Parathyroid adenoma (tissue), 2 donors: ENCODE measurements around the gene ARHGEF12.

Source experiments
- H2AFZ ChIP-seq: fragments of 300-600 bp; sonication (generic); one replicate; pipeline ENCODE4 v1.7.0; 2017; ENCODE audit warnings: antibody characterized with exemption, mild to moderate bottlenecking
- H3K27ac ChIP-seq: fragments of 300-600 bp; sonication (generic); one replicate; pipeline ENCODE4 v1.7.0; 2017
- H3K27me3 ChIP-seq: fragments of 300-600 bp; sonication (generic); one replicate; pipeline ENCODE4 v1.7.0; 2017; ENCODE audit warnings: low read length; ENCODE audit not compliant: control insufficient read depth, insufficient read depth
- H3K36me3 ChIP-seq: fragments of 300-600 bp; sonication (generic); one replicate; pipeline ENCODE4 v1.7.0; 2017; ENCODE audit warnings: low read length; ENCODE audit not compliant: control insufficient read depth, insufficient read depth
- H3K4me1 ChIP-seq: fragments of 300-600 bp; sonication (generic); one replicate; pipeline ENCODE4 v1.7.0; 2017; ENCODE audit warnings: control low read depth
- H3K4me2 ChIP-seq: fragments of 300-600 bp; sonication (generic); one replicate; pipeline ENCODE4 v1.7.0; 2017; ENCODE audit warnings: low read length
- H3K4me3 ChIP-seq: fragments of 300-600 bp; sonication (generic); one replicate; pipeline ENCODE4 v1.7.0; 2017; ENCODE audit warnings: low read depth, low read length
- H3K79me2 ChIP-seq: fragments of 300-600 bp; sonication (generic); one replicate; pipeline ENCODE4 v1.7.0; 2017; ENCODE audit warnings: control low read depth
- H3K9ac ChIP-seq: fragments of 300-600 bp; sonication (generic); one replicate; pipeline ENCODE4 v1.7.0; 2017; ENCODE audit warnings: mild to moderate bottlenecking
- H3K9me3 ChIP-seq: fragments of 300-600 bp; sonication (generic); one replicate; pipeline ENCODE4 v1.7.0; 2017; ENCODE audit warnings: low read length; ENCODE audit not compliant: control insufficient read depth
- CTCF ChIP-seq: fragments of 300-600 bp; sonication (generic); IDR thresholded peaks from one replicate; pipeline ENCODE4 v1.7.0; 2017; ENCODE audit warnings: antibody characterized with exemption, mild to moderate bottlenecking
- donor health status: primary hyperparathyroidism.

ARHGEF12 gene

GRCh38 chr11:120409655-120410054 is 73.4 kb downstream of the ARHGEF12 start:
- no peak for TF ChIP-seq CTCF
- no peak overlapping the region for H3K4me3 ChIP-seq

GRCh38 chr11:120410622-120411380 is 74.6 kb downstream of the ARHGEF12 start:
- Histone ChIP-seq H3K79me2 (no peaks in the 10 kb centered on the region), H3K27ac (no peak overlapping the region), H3K9me3 (no peaks in the 10 kb centered on the region), H3K9ac (no peak overlapping the region), H3K36me3 (no peaks in the 10 kb centered on the region), H3K4me2 (no peak overlapping the region), H2AFZ (no peak overlapping the region), H3K4me1 (no peaks in the 10 kb centered on the region), H3K27me3 (no peaks in the 10 kb centered on the region), H3K4me3 (no peak overlapping the region)
- TF ChIP-seq CTCF: no peak

More at GRCh38 chr11:120409655-120410054, 73.4 kb downstream of the ARHGEF12 start:
- no peaks in the 10 kb centered on the region for H3K27me3 ChIP-seq
- no peaks in the 10 kb centered on the region for H3K9me3 ChIP-seq
- no peak overlapping the region for H3K27ac ChIP-seq
- H2AFZ ChIP-seq: no peak overlapping the region
- no peaks in the 10 kb centered on the region for H3K4me1 ChIP-seq
- no peaks in the 10 kb centered on the region for H3K36me3 ChIP-seq
- H3K9ac ChIP-seq: no peak overlapping the region
- no peak overlapping the region for H3K4me2 ChIP-seq
- no peaks in the 10 kb centered on the region for H3K79me2 ChIP-seq

- Histone ChIP-seq H3K9me3 (no peaks in the 10 kb centered on the region), H3K27me3 (no peaks in the 10 kb centered on the region), H3K4me2 (no peak overlapping the region), H3K27ac (no peak overlapping the region), H3K4me3 (no peak overlapping the region), H3K9ac (no peak overlapping the region), H3K36me3 (no peaks in the 10 kb centered on the region), H3K79me2 (no peaks in the 10 kb centered on the region), H2AFZ (no peak overlapping the region), H3K4me1 (no peaks in the 10 kb centered on the region)
- no peak for TF ChIP-seq CTCF
Measured at GRCh38 chr11:120413480-120413879, 77.3 kb downstream of the ARHGEF12 start.

- no peaks in the 10 kb centered on the region for H3K27me3 ChIP-seq
- no peak overlapping the region for H3K4me2 ChIP-seq
- H2AFZ ChIP-seq: no peak overlapping the region
- H3K9ac ChIP-seq: no peak overlapping the region
- H3K4me3 ChIP-seq: no peak overlapping the region
- no peaks in the 10 kb centered on the region for H3K4me1 ChIP-seq
- H3K9me3 ChIP-seq: no peaks in the 10 kb centered on the region
- no peaks in the 10 kb centered on the region for H3K36me3 ChIP-seq
- no peak for TF ChIP-seq CTCF
- no peak overlapping the region for H3K27ac ChIP-seq
- no peaks in the 10 kb centered on the region for H3K79me2 ChIP-seq
Measured at GRCh38 chr11:120420572-120420971, 84.4 kb downstream of the ARHGEF12 start.
